Loucy (cell line): ENCODE results near the gene TECPR1.
A peak's percentile ranks its signal among the peaks of the same experiment; 100 is the strongest.

Experiments
- H2AFZ ChIP-seq: fragments of 200-600 bp; sonication (generic); 2 replicates; pipeline ENCODE4 v1.6.0; 2016; ENCODE audit warnings: antibody characterized with exemption, mild to moderate bottlenecking, low read length, moderate library complexity
- H3F3A ChIP-seq: fragments of 200-600 bp; 2 replicates; pipeline ENCODE4 v1.6.0; 2016; ENCODE audit warnings: antibody characterized with exemption, low read depth, mild to moderate bottlenecking
- H3K27me3 ChIP-seq: fragments of 200-600 bp; sonication (generic); 2 replicates; pipeline ENCODE4 v1.6.1; 2014; ENCODE audit warnings: low read length, mild to moderate bottlenecking; ENCODE audit not compliant: insufficient read depth, poor library complexity, severe bottlenecking
- H3K36me3 ChIP-seq: fragments of 200-600 bp; sonication (generic); 2 replicates; pipeline ENCODE4 v1.6.1; 2016; ENCODE audit warnings: low read length; ENCODE audit not compliant: insufficient read depth
- H3K4me1 ChIP-seq: fragments of 200-600 bp; sonication (generic); 2 replicates; pipeline ENCODE4 v1.5.1; 2014; ENCODE audit warnings: low read length, mild to moderate bottlenecking; ENCODE audit not compliant: insufficient read depth, poor library complexity, severe bottlenecking
- H3K4me2 ChIP-seq: fragments of 200-600 bp; sonication (generic); 2 replicates; pipeline ENCODE4 v1.6.0; 2014; ENCODE audit warnings: antibody characterized with exemption, low read length, low read depth, mild to moderate bottlenecking; ENCODE audit not compliant: poor library complexity, severe bottlenecking
- H3K4me3 ChIP-seq: fragments of 200-600 bp; sonication (generic); 2 replicates; pipeline ENCODE4 v1.5.1; 2014; ENCODE audit warnings: low read length, mild to moderate bottlenecking, mixed read lengths; ENCODE audit not compliant: poor library complexity, severe bottlenecking
- H3K79me2 ChIP-seq: fragments of 200-600 bp; sonication (generic); 2 replicates; pipeline ENCODE4 v1.6.1; 2014; ENCODE audit warnings: low read length; ENCODE audit not compliant: insufficient read depth
- H3K9ac ChIP-seq: fragments of 200-600 bp; sonication (generic); 2 replicates; pipeline ENCODE4 v1.6.0; 2014; ENCODE audit warnings: mild to moderate bottlenecking, low read depth, low read length, moderate library complexity; ENCODE audit not compliant: poor library complexity, severe bottlenecking
- H3K9me2 ChIP-seq: fragments of 200-600 bp; sonication (generic); replicated peaks from 2 replicates; pipeline ENCODE4 v1.6.1; 2016; ENCODE audit warnings: low read depth, low read length, mixed read lengths
- H3K9me3 ChIP-seq: fragments of 200-600 bp; sonication (generic); 2 replicates; pipeline ENCODE4 v1.6.1; 2014; ENCODE audit warnings: mild to moderate bottlenecking, antibody characterized with exemption, low read length, low read depth; ENCODE audit not compliant: insufficient read depth
- H4K20me1 ChIP-seq: fragments of 200-600 bp; sonication (generic); 2 replicates; pipeline ENCODE4 v1.6.0; 2014; ENCODE audit warnings: antibody characterized with exemption, low read length, mild to moderate bottlenecking; ENCODE audit not compliant: insufficient read depth, poor library complexity, severe bottlenecking
- EZH2phosphoT487 ChIP-seq: fragments of 200-600 bp; IDR thresholded peaks from 2 replicates; pipeline ENCODE4 v1.6.1; 2018; ENCODE audit warnings: antibody characterized with exemption, mild to moderate bottlenecking, moderate library complexity, borderline replicate concordance
- TF ChIP-seq, protein P1 (sequence below): fragments of 200-600 bp; sonication (generic); conservative IDR thresholded peaks from 2 replicates; pipeline ENCODE4 v1.5.1; 2014; ENCODE audit warnings: mild to moderate bottlenecking, antibody characterized with exemption, low read length

TECPR1 gene

DNA sequence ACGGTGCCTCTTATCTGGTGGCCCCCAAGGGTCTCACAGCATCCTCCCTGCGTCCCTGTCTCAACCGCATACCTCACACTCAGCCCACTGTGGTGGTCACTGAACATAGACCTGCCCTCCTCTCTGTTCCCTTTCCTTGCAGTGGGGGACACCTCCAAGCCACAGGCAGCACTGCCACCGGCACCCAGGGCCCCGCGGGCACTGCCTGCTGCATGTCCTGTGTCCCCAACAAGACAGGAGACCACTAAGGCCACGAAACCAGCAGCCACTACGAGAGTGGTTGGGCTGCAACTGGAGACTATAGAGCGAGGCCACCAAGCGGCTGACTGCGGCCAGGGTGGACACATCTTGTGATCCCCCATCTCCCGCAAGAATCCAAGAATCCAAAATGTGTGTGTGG, 44.8 kb upstream of the TECPR1 start:
- no peak overlapping the region for H3K4me2 ChIP-seq
- H3K36me3 ChIP-seq = peaks cover 3% of the 10 kb centered on the region; the same call in 1 of the 2 replicates
- no peaks in the 10 kb centered on the region for H3K79me2 ChIP-seq
- H3F3A ChIP-seq = no peaks in the 10 kb centered on the region
- no peak overlapping the region for H2AFZ ChIP-seq
- no peak overlapping the region for H3K9ac ChIP-seq
- no peaks in the 10 kb centered on the region for H4K20me1 ChIP-seq
- H3K4me1 ChIP-seq = no peaks in the 10 kb centered on the region
- no peak overlapping the region for H3K4me3 ChIP-seq
- TF ChIP-seq EZH2phosphoT487 = no peak
- TF ChIP-seq, protein P1, sequence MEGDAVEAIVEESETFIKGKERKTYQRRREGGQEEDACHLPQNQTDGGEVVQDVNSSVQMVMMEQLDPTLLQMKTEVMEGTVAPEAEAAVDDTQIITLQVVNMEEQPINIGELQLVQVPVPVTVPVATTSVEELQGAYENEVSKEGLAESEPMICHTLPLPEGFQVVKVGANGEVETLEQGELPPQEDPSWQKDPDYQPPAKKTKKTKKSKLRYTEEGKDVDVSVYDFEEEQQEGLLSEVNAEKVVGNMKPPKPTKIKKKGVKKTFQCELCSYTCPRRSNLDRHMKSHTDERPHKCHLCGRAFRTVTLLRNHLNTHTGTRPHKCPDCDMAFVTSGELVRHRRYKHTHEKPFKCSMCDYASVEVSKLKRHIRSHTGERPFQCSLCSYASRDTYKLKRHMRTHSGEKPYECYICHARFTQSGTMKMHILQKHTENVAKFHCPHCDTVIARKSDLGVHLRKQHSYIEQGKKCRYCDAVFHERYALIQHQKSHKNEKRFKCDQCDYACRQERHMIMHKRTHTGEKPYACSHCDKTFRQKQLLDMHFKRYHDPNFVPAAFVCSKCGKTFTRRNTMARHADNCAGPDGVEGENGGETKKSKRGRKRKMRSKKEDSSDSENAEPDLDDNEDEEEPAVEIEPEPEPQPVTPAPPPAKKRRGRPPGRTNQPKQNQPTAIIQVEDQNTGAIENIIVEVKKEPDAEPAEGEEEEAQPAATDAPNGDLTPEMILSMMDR = no peak
- no peaks in the 10 kb centered on the region for H3K27me3 ChIP-seq
- no peaks in the 10 kb centered on the region for H3K9me3 ChIP-seq
- no peaks in the 10 kb centered on the region for H3K9me2 ChIP-seq

DNA sequence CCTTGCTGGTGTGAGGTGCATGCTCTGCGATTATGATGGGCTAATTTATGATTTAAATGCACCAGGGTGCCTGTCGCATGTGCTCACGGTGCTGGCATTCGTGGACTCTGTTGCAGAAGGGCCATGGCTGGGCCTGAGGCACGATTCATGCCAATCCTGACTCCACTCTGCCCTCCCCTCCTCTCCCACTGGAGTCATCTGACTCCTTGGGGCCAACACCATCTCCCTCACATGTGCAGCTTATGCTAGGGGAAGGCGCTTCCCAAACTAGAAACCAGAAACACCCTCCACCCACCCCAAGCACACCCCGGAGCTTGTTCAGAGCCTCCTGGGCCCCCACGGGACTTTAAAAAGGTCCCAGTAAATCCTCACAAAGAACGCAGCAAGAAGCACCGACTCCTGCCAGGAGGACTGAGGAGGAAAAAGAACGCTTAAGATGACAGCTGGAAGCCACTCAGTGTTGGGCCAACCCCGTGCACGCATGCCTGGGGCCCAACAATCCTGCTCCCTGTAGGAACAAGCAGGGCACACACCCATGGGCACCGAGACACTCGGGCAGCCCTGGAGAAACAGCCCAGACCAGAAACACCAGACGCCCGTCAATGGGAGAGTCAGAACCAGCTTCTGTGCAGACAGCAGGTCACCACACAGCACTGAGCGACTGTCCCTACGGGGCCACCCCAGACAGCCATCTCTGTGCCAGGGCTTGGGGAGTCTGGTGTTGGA, 43.6 kb upstream of the TECPR1 start:
- H3K4me1 ChIP-seq = no peaks in the 10 kb centered on the region
- H3K9ac ChIP-seq = no peak overlapping the region
- H3K4me3 ChIP-seq = no peak overlapping the region
- no peaks in the 10 kb centered on the region for H3F3A ChIP-seq
- H3K36me3 ChIP-seq = peaks cover 3% of the 10 kb centered on the region; the same call in 1 of the 2 replicates
- H3K9me2 ChIP-seq = no peaks in the 10 kb centered on the region
- H4K20me1 ChIP-seq = no peaks in the 10 kb centered on the region
- no peak overlapping the region for H3K4me2 ChIP-seq
- TF ChIP-seq, protein P1 = no peak
- no peak for TF ChIP-seq EZH2phosphoT487
- no peaks in the 10 kb centered on the region for H3K27me3 ChIP-seq
- no peaks in the 10 kb centered on the region for H3K9me3 ChIP-seq
- no peak overlapping the region for H2AFZ ChIP-seq
- no peaks in the 10 kb centered on the region for H3K79me2 ChIP-seq

DNA sequence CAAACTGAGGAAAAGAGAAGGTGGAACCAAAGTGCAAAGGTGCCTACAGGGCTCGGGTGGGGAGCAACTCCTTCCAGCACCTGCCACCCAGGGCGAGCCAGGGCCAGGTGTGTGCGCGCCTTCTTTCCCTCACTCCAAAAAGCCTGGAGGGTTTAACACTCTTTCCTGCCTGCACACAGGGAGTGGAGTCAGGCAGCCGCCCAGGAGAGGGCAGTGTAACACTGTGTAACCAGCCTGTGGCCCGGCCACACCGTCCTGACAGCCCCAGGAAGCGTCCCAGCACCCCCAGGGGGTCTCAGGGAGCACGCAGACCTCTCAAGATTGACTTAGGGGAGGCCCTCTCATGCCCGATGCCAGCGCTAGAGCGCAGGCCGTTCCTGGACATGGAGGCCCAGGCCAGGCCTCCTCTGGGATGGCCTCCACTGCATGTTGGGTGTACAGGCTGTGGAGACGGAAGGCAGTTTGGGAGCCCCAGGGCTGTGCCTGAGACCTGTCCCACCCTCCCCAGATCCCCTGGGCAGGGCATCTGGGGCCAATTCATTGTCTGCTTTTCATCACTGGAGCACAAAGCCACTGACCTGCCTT, 42.9 kb upstream of the TECPR1 start:
- no peaks in the 10 kb centered on the region for H3F3A ChIP-seq
- no peak overlapping the region for H3K9ac ChIP-seq
- H3K9me2 ChIP-seq = no peaks in the 10 kb centered on the region
- H3K27me3 ChIP-seq = no peaks in the 10 kb centered on the region
- H3K36me3 ChIP-seq = peaks cover 3% of the 10 kb centered on the region; the same call in 1 of the 2 replicates
- H4K20me1 ChIP-seq = no peaks in the 10 kb centered on the region
- TF ChIP-seq, protein P1 = peak; percentile 67
- no peak for TF ChIP-seq EZH2phosphoT487
- no peaks in the 10 kb centered on the region for H3K4me1 ChIP-seq
- no peak overlapping the region for H3K4me3 ChIP-seq
- H3K79me2 ChIP-seq = no peaks in the 10 kb centered on the region
- H2AFZ ChIP-seq = no peak overlapping the region
- no peak overlapping the region for H3K4me2 ChIP-seq
- H3K9me3 ChIP-seq = no peaks in the 10 kb centered on the region
